PFSK-1 (cell line): Measurements from ENCODE around the gene ATAD1.

Experiments
- FOXP2 ChIP-seq: optimal IDR thresholded peaks from 2 replicates; pipeline ENCODE3; 2011; ENCODE audit warnings: borderline replicate concordance, control low read depth, inconsistent platforms; ENCODE audit not compliant: insufficient read depth; ENCODE audit errors: extremely low read length, extremely low read depth
- POLR2AphosphoS5 ChIP-seq: IDR thresholded peaks from 2 replicates; pipeline ENCODE4 v1.6.1; 2012; ENCODE audit warnings: low read depth, mild to moderate bottlenecking, control low read depth, low read length, moderate library complexity
- REST ChIP-seq, 2 experiments: IDR thresholded peaks; 2 replicates each; pipeline versions ENCODE4 v1.6.1 to v1.8.0; 2011 to 2012; ENCODE audit warnings: low read depth in 2 of 2, low read length in 2 of 2, control low read depth in 1 of 2, inconsistent platforms in 1 of 2, mild to moderate bottlenecking in 1 of 2, moderate library complexity in 1 of 2; ENCODE audit not compliant: insufficient read depth in 1 of 2
- SIN3A ChIP-seq: IDR thresholded peaks from 2 replicates; pipeline ENCODE4 v1.6.1; 2012; ENCODE audit warnings: mild to moderate bottlenecking, low read length, moderate library complexity, borderline replicate concordance; ENCODE audit not compliant: insufficient read depth
- TAF1 ChIP-seq: IDR thresholded peaks from 2 replicates; pipeline ENCODE4 v1.6.1; 2012; ENCODE audit warnings: low read length, control low read depth, borderline replicate concordance; ENCODE audit not compliant: insufficient read depth

ATAD1 gene

GRCh38 chr10:87722716-87723115 is 95.3 kb downstream of the ATAD1 start:
- no peak for TF ChIP-seq REST (IDR thresholded peaks at IDR 0.05; ENCODE audit: insufficient read depth in 1 of 2, low read depth in 2 of 2, low read length in 2 of 2)
- no peak for TF ChIP-seq TAF1
- no peak for TF ChIP-seq SIN3A
- no peak for TF ChIP-seq FOXP2
- TF ChIP-seq POLR2AphosphoS5 = no peak

GRCh38 chr10:87721781-87722180 is 96.2 kb downstream of the ATAD1 start:
- TF ChIP-seq FOXP2 (no peak), SIN3A (no peak), POLR2AphosphoS5 (no peak), TAF1 (no peak), REST (IDR thresholded peaks at IDR 0.05; ENCODE audit: insufficient read depth in 1 of 2, low read depth in 2 of 2, low read length in 2 of 2) (no peak)

GRCh38 chr10:87720665-87721064 is 97.4 kb downstream of the ATAD1 start:
- no peak for TF ChIP-seq POLR2AphosphoS5
- TF ChIP-seq SIN3A = no peak
- TF ChIP-seq TAF1 = no peak
- TF ChIP-seq FOXP2 = no peak
- TF ChIP-seq REST (IDR thresholded peaks at IDR 0.05; ENCODE audit: insufficient read depth in 1 of 2, low read depth in 2 of 2, low read length in 2 of 2) = no peak

GRCh38 chr10:87716348-87716670 is 101.7 kb downstream of the ATAD1 start:
- no peak for TF ChIP-seq SIN3A
- TF ChIP-seq REST (IDR thresholded peaks at IDR 0.05; ENCODE audit: insufficient read depth in 1 of 2, low read depth in 2 of 2, low read length in 2 of 2) = no peak
- TF ChIP-seq FOXP2 = no peak
- TF ChIP-seq POLR2AphosphoS5 = no peak
